Activated T-helper 2 cell treated with anti-CD3 and anti-CD28 coated beads, Interferon-gamma antibody, Interleukin-2, Interleukin-4, amounts not matched to agents 10 μg/mL and 5 μg/mL and 100 μg/mL, durations not matched to agents 14 hours and 24 hours and 36 hours (primary cell): ENCODE data around the gene PDIA5. TPM values are rescaled to one million over a fixed set of nuclear protein-coding genes. Genes with fewer than 3 reads are reported as not detected.
"Not testable (repeated sequence)": the region's sequence is repeated elsewhere in the genome, so short reads cannot be mapped to it uniquely, and the experiment has no call there.

Experiments
- DNase-seq: peaks from one replicate; pipeline ENCODE4 v3.0.0; 2021; ENCODE audit warnings: low spot score
- H3K27ac Mint-ChIP-seq: one replicate; pipeline ENCODE4 v1.8.0; 2021; ENCODE audit warnings: mixed read lengths
- H3K27me3 Mint-ChIP-seq: one replicate; pipeline ENCODE4 v1.8.0; 2021; ENCODE audit warnings: low read depth, mixed read lengths
- H3K36me3 Mint-ChIP-seq: one replicate; pipeline ENCODE4 v1.8.0; 2021; ENCODE audit warnings: low read depth, mixed read lengths
- H3K4me1 Mint-ChIP-seq: one replicate; pipeline ENCODE4 v1.8.0; 2021; ENCODE audit warnings: low read depth, mixed read lengths
- H3K4me3 Mint-ChIP-seq: one replicate; pipeline ENCODE4 v1.8.0; 2021; ENCODE audit warnings: low read depth, mild to moderate bottlenecking, moderate library complexity, mixed read lengths
- H3K9me3 Mint-ChIP-seq: one replicate; pipeline ENCODE4 v1.8.0; 2021; ENCODE audit warnings: mixed read lengths
- intact Hi-C: fragments of 100-400 bp; cut with micrococcal nuclease; formaldehyde crosslinking; loops from one replicate; pipeline ENCODE4 v1.15.1; 2023
- total RNA-seq: library from RNA; stranded (reverse); gene quantifications from 2 replicates; pipeline ENCODE4 v1.2.3, GENCODE V29; 2022

PDIA5 gene
- total RNA-seq, 1 donor from 2014 or later, result 32.3 TPM

DNA sequence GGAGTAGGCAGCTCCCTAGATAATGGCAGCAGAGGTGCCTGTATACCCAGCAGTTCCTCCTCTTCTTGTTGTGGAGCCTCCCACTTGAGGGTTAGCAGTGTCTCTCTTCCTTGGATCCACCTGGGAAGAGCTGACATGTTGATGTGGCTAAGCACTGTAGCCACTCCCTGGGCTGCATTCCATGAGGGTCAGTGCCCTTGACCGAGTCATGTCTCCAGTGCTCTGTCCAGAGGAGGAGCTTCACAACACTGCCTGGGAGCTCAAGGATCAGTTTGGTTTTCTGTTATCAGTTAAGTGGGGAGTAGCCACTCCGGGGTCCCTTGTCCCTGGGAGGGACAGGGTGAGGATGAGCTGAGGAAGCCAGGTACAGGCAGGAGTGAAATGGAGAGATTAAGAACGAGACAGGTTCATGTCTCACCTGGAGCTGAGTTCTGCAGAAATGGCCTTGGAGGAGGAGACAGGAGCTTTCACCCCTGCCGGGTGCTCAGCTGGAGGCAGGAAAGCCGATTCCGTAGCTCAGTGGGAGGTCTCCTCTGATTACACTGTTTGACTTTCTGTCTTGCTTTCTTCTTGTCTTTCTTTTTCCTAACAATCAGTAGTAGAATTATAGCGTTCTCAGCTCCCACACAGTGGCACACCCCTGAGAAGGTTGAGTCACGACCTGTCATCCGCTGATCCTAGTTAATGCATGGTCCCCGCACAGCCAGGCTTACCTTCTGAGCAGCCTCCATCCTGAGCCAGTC is 77.0 kb downstream of the PDIA5 start:
- Mint-ChIP-seq H3K9me3 (no peaks in the 10 kb centered on the region), H3K4me3 (no peak overlapping the region), H3K27me3 (no peaks in the 10 kb centered on the region), H3K36me3 (peaks cover 20% of the 10 kb centered on the region), H3K27ac (no peak overlapping the region), H3K4me1 (no peaks in the 10 kb centered on the region)
- no peak for DNase-seq
- intact Hi-C loops, result no loop called here

DNA sequence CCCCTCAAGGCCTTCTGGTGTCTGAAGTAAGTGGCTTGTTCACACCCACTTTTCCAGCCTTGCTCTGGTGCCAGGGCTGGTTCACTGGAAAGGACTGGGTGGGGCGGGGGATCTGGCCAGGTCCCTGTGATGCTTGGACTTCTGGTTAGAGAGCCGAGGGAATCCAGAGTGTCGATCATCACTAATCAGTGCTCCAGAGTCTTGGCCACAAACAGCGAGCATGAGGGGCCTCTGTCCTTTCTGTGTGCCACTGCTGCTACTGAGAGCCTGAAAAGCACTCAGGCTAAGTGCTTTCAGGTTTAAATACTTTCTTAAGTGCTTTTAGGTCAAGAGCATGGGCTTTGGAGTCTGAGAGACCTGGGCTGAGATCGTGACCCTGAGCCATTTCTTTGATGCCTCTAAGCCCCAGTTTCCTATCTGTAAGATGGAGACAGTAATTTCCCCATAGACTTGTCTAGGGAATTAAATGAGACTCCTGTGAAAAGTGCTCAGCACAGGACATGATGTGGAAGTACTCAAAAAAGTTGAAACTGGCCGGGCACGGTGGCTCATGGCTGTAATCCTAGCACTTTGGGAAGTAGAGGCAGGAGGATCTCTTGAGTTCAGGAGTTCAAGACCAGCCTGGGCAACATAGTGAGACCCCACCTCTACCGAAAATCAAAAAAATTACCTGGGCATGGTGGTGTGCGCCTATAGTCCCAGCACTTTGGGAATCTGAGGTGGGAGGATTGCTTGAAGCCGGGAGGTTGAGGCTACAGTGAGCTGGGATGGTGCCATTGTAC is 81.1 kb downstream of the PDIA5 start:
- peaks cover 52% of the 10 kb centered on the region for H3K36me3 Mint-ChIP-seq
- DNase-seq, result no peak
- H3K27ac Mint-ChIP-seq, result no peak overlapping the region
- H3K27me3 Mint-ChIP-seq, result no peaks in the 10 kb centered on the region
- peaks cover 10% of the 10 kb centered on the region for H3K9me3 Mint-ChIP-seq
- intact Hi-C loops, result no loop called here
- H3K4me1 Mint-ChIP-seq, result peaks cover 2% of the 10 kb centered on the region
- no peak overlapping the region for H3K4me3 Mint-ChIP-seq

DNA sequence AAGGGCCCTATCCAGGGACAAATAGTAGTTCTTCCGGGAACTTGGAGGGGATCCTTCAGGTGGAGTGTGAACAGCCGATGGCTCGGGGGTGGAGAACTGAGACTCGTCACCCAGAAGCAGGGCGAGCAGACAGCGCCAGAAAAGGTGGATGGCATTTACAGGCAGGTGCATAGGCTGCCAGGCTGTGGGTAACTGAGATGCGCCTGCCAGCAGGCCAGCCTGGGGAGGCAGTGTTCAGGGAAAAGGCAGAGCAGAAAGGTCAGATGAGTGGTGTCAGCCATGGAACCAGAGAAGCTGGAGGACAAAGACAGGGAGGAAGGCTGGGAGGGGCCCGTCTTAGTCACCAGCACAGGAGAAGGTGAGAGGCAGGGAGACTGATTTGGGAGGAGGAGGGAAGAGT is 81.9 kb downstream of the PDIA5 start:
- no peak overlapping the region for H3K4me3 Mint-ChIP-seq
- H3K27ac Mint-ChIP-seq, result no peak overlapping the region
- H3K4me1 Mint-ChIP-seq, result peaks cover 2% of the 10 kb centered on the region
- H3K9me3 Mint-ChIP-seq, result peaks cover 10% of the 10 kb centered on the region
- intact Hi-C loops, result no loop called here
- H3K36me3 Mint-ChIP-seq, result peaks cover 51% of the 10 kb centered on the region
- no peak for DNase-seq
- H3K27me3 Mint-ChIP-seq, result no peaks in the 10 kb centered on the region

DNA sequence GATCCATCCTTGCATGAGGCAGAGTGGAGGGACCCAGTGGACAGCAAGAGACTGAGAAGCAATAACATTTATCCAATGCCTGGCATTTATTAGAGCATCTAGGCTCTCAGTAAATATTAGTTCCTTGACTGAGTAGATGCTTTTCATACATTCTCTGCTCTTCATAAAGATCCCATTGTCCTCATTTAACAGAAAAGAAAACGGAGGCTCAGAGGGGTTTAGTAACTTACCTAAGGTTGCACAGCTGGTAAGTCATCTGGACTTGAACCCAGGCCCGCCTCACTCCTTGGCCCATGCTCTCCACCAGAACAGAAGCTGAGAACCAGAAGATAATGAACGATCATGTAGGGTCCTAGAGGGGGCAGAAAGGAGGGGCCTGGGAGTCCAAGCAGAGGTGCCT is 82.7 kb downstream of the PDIA5 start:
- Mint-ChIP-seq H3K4me3 (no peak overlapping the region), H3K36me3 (peaks cover 48% of the 10 kb centered on the region), H3K9me3 (peaks cover 10% of the 10 kb centered on the region), H3K27ac (no peak overlapping the region), H3K4me1 (peaks cover 2% of the 10 kb centered on the region), H3K27me3 (no peaks in the 10 kb centered on the region)
- no peak for DNase-seq
- intact Hi-C loops, result no loop called here

DNA sequence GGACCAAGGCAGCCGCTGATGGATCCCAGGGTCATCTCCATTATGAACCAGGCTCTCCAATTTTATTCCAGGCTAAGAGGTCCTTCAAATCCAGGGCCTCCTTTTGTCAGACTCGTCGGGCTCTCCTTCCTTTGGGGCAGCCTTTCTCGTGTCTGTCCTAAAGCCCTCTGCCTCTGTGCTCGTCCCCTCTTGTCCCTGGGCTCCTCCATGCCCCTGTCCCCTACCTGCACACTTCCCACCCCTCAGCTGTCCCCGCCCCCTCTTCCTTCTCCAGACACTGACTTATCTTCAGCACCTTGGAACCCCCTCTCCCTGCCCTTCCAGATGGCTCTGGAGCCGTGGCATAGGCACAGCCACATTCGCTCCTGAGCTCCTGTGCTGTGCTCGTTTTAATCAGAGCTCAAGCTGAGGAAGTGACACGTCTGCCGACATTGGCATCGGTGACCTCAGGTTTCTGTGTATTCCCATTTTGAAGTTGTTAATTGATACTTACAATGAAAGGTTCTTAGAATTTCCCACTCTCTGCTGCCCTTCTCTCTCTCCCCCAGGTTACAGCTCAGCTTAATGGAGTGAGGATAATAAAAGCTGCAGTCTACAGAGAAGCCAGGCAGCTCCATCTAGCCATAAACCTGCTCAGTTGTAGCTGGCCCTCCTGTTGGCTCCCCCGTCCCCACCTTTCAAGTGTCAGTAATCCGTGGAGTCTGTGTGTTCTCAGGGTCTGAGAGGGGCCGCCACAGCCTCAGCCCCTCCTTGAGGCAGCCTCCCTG is 83.8 kb downstream of the PDIA5 start:
- DNase-seq, result no peak
- no peaks in the 10 kb centered on the region for H3K27me3 Mint-ChIP-seq
- H3K4me3 Mint-ChIP-seq, result no peak overlapping the region
- H3K9me3 Mint-ChIP-seq, result peaks cover 10% of the 10 kb centered on the region
- H3K36me3 Mint-ChIP-seq, result peaks cover 51% of the 10 kb centered on the region
- intact Hi-C loops, result no loop called here
- H3K4me1 Mint-ChIP-seq, result peaks cover 2% of the 10 kb centered on the region
- H3K27ac Mint-ChIP-seq, result no peak overlapping the region

DNA sequence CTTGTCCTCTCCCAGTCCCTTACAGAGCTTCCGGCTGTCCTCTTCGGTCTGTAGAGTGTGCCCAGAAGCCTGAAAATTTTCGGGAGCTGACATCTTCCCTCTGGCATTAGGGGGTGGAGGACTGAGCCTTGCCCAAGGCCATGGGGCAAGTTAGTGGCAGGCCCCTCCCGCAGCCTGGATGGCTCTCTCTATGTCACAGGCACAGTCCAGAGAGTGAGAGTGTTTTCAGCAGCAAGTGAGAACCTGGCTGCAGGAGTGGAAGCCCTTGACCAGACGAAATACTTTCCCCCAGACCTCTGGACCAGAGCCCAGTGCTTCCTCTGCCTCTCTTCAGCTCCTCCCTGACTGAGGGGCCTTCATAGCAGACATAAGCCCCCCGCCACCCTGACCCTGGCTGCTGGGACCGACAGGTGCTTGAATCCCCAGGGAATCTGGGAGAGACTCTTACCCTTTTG is 84.5 kb downstream of the PDIA5 start:
- Mint-ChIP-seq H3K27me3 (no peaks in the 10 kb centered on the region), H3K36me3 (peaks cover 48% of the 10 kb centered on the region), H3K9me3 (peaks cover 10% of the 10 kb centered on the region), H3K4me1 (peaks cover 2% of the 10 kb centered on the region), H3K27ac (peak overlapping the region; percentile 46), H3K4me3 (no peak overlapping the region)
- DNase-seq, result no peak
- intact Hi-C loops, result no loop called here

GRCh38 chr3:123151853-123152420 is 85.1 kb downstream of the PDIA5 start:
- H3K4me1 Mint-ChIP-seq, DNase-seq, H3K4me3 Mint-ChIP-seq, H3K27me3 Mint-ChIP-seq, intact Hi-C loops: not testable (repeated sequence)
- Mint-ChIP-seq H3K27ac (peak overlapping the region; percentile 46), H3K9me3 (peaks cover 10% of the 10 kb centered on the region), H3K36me3 (peaks cover 46% of the 10 kb centered on the region)

DNA sequence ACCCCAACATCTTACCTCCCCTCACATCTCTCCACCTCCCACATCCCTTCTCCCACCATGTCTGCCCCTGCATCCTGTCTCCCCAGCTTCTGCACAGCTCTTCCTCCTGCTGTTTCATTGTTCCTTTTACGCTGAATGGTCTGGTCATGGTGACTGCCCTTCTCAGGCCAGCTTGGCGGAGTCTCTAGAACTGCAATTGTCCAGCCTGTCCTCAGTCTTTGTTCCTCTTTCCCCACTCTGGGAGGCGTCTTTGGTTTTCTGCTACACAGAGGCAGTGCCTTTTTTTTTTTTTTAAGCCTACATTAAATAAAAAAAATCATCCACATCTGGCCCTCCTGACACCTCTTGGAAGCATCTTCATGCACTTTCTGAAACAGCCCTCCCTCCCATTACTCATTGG is 85.9 kb downstream of the PDIA5 start:
- H3K36me3 Mint-ChIP-seq, result peaks cover 46% of the 10 kb centered on the region
- no peak for DNase-seq
- peaks cover 2% of the 10 kb centered on the region for H3K4me1 Mint-ChIP-seq
- intact Hi-C loops, result no loop called here
- no peak overlapping the region for H3K4me3 Mint-ChIP-seq
- peaks cover 10% of the 10 kb centered on the region for H3K9me3 Mint-ChIP-seq
- no peaks in the 10 kb centered on the region for H3K27me3 Mint-ChIP-seq
- H3K27ac Mint-ChIP-seq, result no peak overlapping the region

DNA sequence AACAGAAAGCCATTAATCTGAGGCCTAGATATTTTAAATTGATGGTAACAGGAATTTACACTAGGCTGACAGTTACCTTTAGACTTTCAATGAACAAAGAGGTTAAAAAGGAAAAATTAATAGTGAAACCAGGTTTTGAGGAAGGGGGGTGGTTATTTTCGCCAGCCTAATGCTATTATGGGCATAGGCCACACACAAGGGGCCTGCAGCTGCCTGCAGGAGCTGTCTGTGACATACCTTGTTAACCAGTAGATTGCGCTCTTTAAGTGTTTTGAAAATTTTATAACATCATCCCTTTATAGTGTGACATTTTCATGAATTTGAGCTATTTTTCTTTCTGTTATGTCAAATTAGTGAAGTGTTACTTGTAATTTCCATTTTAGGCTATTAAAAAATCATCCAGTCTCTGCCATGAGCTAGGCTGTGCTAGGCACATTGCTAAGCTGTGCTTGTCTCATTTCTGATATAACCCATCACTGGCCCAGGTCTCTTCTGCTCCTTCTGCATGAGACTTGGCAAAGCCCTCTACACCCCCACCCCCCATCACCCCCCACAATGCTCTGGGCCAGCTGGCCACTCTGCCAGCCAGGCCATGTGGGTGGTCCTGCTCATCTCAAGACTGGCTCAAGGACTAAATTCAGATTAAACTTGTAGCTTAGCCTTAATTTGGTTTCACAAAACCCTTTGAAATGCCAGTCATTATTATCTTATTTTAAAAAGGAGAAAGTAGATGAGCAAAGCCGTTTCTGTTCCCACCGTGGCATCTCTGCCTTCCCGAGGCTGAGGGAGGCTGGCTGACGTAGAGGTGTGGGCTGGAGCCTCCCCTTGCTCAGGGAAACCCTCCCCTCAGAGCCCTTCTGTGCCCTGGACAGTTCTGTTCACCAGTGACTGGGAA is 86.5 kb downstream of the PDIA5 start:
- H3K4me1 Mint-ChIP-seq, result peaks cover 2% of the 10 kb centered on the region
- H3K36me3 Mint-ChIP-seq, result peaks cover 46% of the 10 kb centered on the region
- H3K27me3 Mint-ChIP-seq, result no peaks in the 10 kb centered on the region
- no peak for DNase-seq
- no peak overlapping the region for H3K27ac Mint-ChIP-seq
- H3K4me3 Mint-ChIP-seq, result no peak overlapping the region
- intact Hi-C loops, result no loop called here
- H3K9me3 Mint-ChIP-seq, result peaks cover 10% of the 10 kb centered on the region

GRCh38 chr3:123154020-123154985 is 87.5 kb downstream of the PDIA5 start:
- DNase-seq, result no peak
- H3K4me3 Mint-ChIP-seq, result no peak overlapping the region
- no peaks in the 10 kb centered on the region for H3K27me3 Mint-ChIP-seq
- H3K36me3 Mint-ChIP-seq, result peaks cover 38% of the 10 kb centered on the region
- no peak overlapping the region for H3K27ac Mint-ChIP-seq
- intact Hi-C loops, result no loop called here
- H3K4me1 Mint-ChIP-seq, result peaks cover 2% of the 10 kb centered on the region
- peaks cover 10% of the 10 kb centered on the region for H3K9me3 Mint-ChIP-seq

- Mint-ChIP-seq H3K36me3 (peaks cover 28% of the 10 kb centered on the region), H3K4me1 (peaks cover 2% of the 10 kb centered on the region), H3K9me3 (peaks cover 10% of the 10 kb centered on the region), H3K27ac (no peak overlapping the region), H3K4me3 (no peak overlapping the region), H3K27me3 (no peaks in the 10 kb centered on the region)
- intact Hi-C loops, result loop anchor here (5.0 kb wide), 1 partner anchor 107 kb away; no protein-coding TSS in a partner anchor
- no peak for DNase-seq
Measured at GRCh38 chr3:123155471-123156011, 88.7 kb downstream of the PDIA5 start.
